Natural killer cell (primary cell): ENCODE data around the gene DPPA2. TPM values are rescaled to one million over a fixed set of nuclear protein-coding genes. Genes with fewer than 3 reads are reported as not detected.

Experiments
- ATAC-seq, 3 donors: fragments of 150-1000 bp in 2 of 3; fragments of 200-7000 bp in 1 of 3; cut with Tn5 transposase; 1 replicate in 1 of 3; 2 replicates in 2 of 3; pipeline ENCODE4 v1.10.0; 2021; ENCODE audit warnings: mild to moderate bottlenecking in 2 of 3, moderate library complexity in 2 of 3
- DNase-seq, 2 donors: peaks; one replicate each; pipeline versions ENCODE4 v3.0.0 to v3.0.0-alpha.2; 2013 to 2021; ENCODE audit warnings: mixed read lengths in 1 of 2
- H3K27ac ChIP-seq: one replicate; pipeline ENCODE4 v1.5.1; 2013; ENCODE audit warnings: mild to moderate bottlenecking, low read length
- H3K27me3 ChIP-seq: one replicate; pipeline ENCODE4 v1.6.1; 2013; ENCODE audit warnings: low read length; ENCODE audit not compliant: control insufficient read depth, insufficient read depth
- H3K36me3 ChIP-seq: one replicate; pipeline ENCODE4 v1.6.1; 2013; ENCODE audit warnings: low read length; ENCODE audit not compliant: control insufficient read depth, insufficient read depth
- H3K4me1 ChIP-seq: one replicate; pipeline ENCODE4 v1.6.1; 2013; ENCODE audit warnings: low read length; ENCODE audit not compliant: control insufficient read depth, insufficient read depth
- H3K4me3 ChIP-seq: one replicate; pipeline ENCODE4 v1.5.1; 2013; ENCODE audit warnings: low read length
- H3K9me3 ChIP-seq: one replicate; pipeline ENCODE4 v1.6.1; 2013; ENCODE audit warnings: low read length; ENCODE audit not compliant: control insufficient read depth, insufficient read depth
- H3K27ac Mint-ChIP-seq, 2 donors: one replicate each; pipeline ENCODE4 v1.8.0; 2022; ENCODE audit warnings: mild to moderate bottlenecking in 2 of 2, mixed read lengths in 2 of 2, moderate library complexity in 1 of 2
- H3K27me3 Mint-ChIP-seq, 2 donors: one replicate each; pipeline ENCODE4 v1.8.0; 2022; ENCODE audit warnings: low read depth in 2 of 2, mixed read lengths in 2 of 2
- H3K36me3 Mint-ChIP-seq: one replicate; pipeline ENCODE4 v1.8.0; 2022; ENCODE audit warnings: mixed read lengths
- H3K4me1 Mint-ChIP-seq, 2 donors: one replicate each; pipeline ENCODE4 v1.8.0; 2022; ENCODE audit warnings: mixed read lengths in 2 of 2
- H3K4me3 Mint-ChIP-seq: one replicate; pipeline ENCODE4 v1.8.0; 2022; ENCODE audit warnings: mild to moderate bottlenecking, moderate library complexity, mixed read lengths
- H3K9me3 Mint-ChIP-seq, 2 donors: one replicate each; pipeline ENCODE4 v1.8.0; 2022; ENCODE audit warnings: mixed read lengths in 2 of 2
- CTCF ChIP-seq: fragments of 200-600 bp; IDR thresholded peaks from one replicate; pipeline ENCODE4 v1.8.0; 2022; ENCODE audit warnings: antibody characterized with exemption
- WGBS: methylation state at CpG from one replicate; pipeline ENCODE4 v1.1.7; 2013; ENCODE audit warnings: missing lambda C conversion rate; ENCODE audit not compliant: insufficient coverage; 5-methylcytosine and 5-hydroxymethylcytosine counted together
- intact Hi-C: fragments of 100-400 bp; cut with micrococcal nuclease; formaldehyde crosslinking; loops from one replicate; pipeline ENCODE4 v1.14.2; 2022
- total RNA-seq, 4 donors: library from RNA; stranded (reverse); fragments of 120-200 nt in 1 of 4; gene quantifications; one replicate each; pipeline versions ENCODE4 v1.2.3 to v1.2.4, GENCODE V29; 2013 to 2022

Gene DPPA2
- total RNA-seq, 3 donors from 2014 or later (not counting 1 experiment from before 2014, with no cell fraction given), result not detected

GRCh38 chr3:109330405-109330804, 14.1 kb upstream of the DPPA2 start:
- WGBS, result 87% methylated on average over 6 of the region's 7 CpGs
- Mint-ChIP-seq H3K27me3 (no peaks in the 10 kb centered on the region), H3K9me3 (no peaks in the 10 kb centered on the region), H3K4me3 (no peak overlapping the region), H3K27ac (no peak overlapping the region), H3K4me1 (no peaks in the 10 kb centered on the region), H3K36me3 (no peaks in the 10 kb centered on the region)
- Histone ChIP-seq H3K36me3 (no peaks in the 10 kb centered on the region), H3K4me3 (no peak overlapping the region), H3K9me3 (no peaks in the 10 kb centered on the region), H3K4me1 (no peaks in the 10 kb centered on the region), H3K27me3 (no peaks in the 10 kb centered on the region), H3K27ac (no peak overlapping the region)
- no peak for TF ChIP-seq CTCF
- ATAC-seq, result no peak
- intact Hi-C loops, result no loop called here
- DNase-seq, result no peak

- no peaks in the 10 kb centered on the region for H3K36me3 ChIP-seq
- Mint-ChIP-seq H3K27me3 (no peaks in the 10 kb centered on the region), H3K4me3 (no peak overlapping the region), H3K27ac (no peak overlapping the region), H3K4me1 (no peaks in the 10 kb centered on the region), H3K9me3 (no peaks in the 10 kb centered on the region), H3K36me3 (no peaks in the 10 kb centered on the region)
- DNase-seq, result no peak
- H3K4me1 ChIP-seq, result no peaks in the 10 kb centered on the region
- H3K27ac ChIP-seq, result no peak overlapping the region
- no peak overlapping the region for H3K4me3 ChIP-seq
- no peak for ATAC-seq
- no peaks in the 10 kb centered on the region for H3K9me3 ChIP-seq
- 74% methylated on average over 3 of the region's 3 CpGs for WGBS
- no peaks in the 10 kb centered on the region for H3K27me3 ChIP-seq
- TF ChIP-seq CTCF, result no peak
- intact Hi-C loops, result no loop called here
Measured at GRCh38 chr3:109328202-109328601, 11.9 kb upstream of the DPPA2 start.

- no peak overlapping the region for H3K27ac Mint-ChIP-seq
- Histone ChIP-seq H3K4me3 (no peak overlapping the region), H3K27me3 (no peaks in the 10 kb centered on the region), H3K27ac (no peak overlapping the region), H3K9me3 (no peaks in the 10 kb centered on the region), H3K4me1 (no peaks in the 10 kb centered on the region), H3K36me3 (no peaks in the 10 kb centered on the region)
- WGBS, result 87% methylated on average over 3 of the region's 3 CpGs
- H3K9me3 Mint-ChIP-seq, result no peaks in the 10 kb centered on the region
- no peaks in the 10 kb centered on the region for H3K4me1 Mint-ChIP-seq
- no peaks in the 10 kb centered on the region for H3K27me3 Mint-ChIP-seq
- no peak overlapping the region for H3K4me3 Mint-ChIP-seq
- intact Hi-C loops, result no loop called here
- DNase-seq (no peak), ATAC-seq (no peak)
- H3K36me3 Mint-ChIP-seq, result no peaks in the 10 kb centered on the region
- TF ChIP-seq CTCF, result no peak
Measured at GRCh38 chr3:109325657-109326056, 9.3 kb upstream of the DPPA2 start.

- H3K27ac Mint-ChIP-seq, result no peak overlapping the region
- no peaks in the 10 kb centered on the region for H3K9me3 Mint-ChIP-seq
- TF ChIP-seq CTCF, result no peak
- no peak for ATAC-seq
- H3K4me1 Mint-ChIP-seq, result no peaks in the 10 kb centered on the region
- Histone ChIP-seq H3K4me1 (no peaks in the 10 kb centered on the region), H3K27me3 (no peaks in the 10 kb centered on the region), H3K4me3 (no peak overlapping the region), H3K36me3 (no peaks in the 10 kb centered on the region), H3K27ac (no peak overlapping the region), H3K9me3 (no peaks in the 10 kb centered on the region)
- WGBS, result 97% methylated on average over 5 of the region's 5 CpGs
- no peaks in the 10 kb centered on the region for H3K36me3 Mint-ChIP-seq
- DNase-seq, result no peak
- intact Hi-C loops, result no loop called here
- no peaks in the 10 kb centered on the region for H3K27me3 Mint-ChIP-seq
- H3K4me3 Mint-ChIP-seq, result no peak overlapping the region
Measured at GRCh38 chr3:109325109-109325508, 8.8 kb upstream of the DPPA2 start.
